ENCODE data around the gene ABCD1.
A peak's percentile ranks its signal among the peaks of the same experiment; 100 is the strongest.
"Not testable (repeated sequence)": the region's sequence is repeated elsewhere in the genome, so short reads cannot be mapped to it uniquely, and the experiment has no call there.

The ABCD1 gene

DNA sequence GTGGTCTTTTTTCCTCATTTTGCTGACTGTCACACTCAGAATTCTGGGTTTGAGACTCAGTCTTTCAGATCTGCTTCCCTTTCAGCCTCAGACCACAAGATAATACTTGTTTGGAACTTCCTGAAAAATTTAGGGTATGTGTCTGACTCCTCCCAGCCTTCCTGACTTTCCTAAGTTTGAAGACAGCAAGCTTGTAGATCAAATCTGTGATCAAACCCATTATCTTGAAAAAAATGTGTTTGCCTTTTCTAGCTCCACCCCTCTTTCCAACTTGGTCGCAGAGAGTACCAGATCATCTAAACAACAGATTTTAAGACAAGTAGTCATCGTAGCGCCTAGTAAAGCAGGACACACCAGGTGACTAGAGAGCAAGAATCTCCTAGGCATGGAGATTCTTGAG is 10.4 kb upstream of the ABCD1 start:
- no peak for DNase-seq

DNA sequence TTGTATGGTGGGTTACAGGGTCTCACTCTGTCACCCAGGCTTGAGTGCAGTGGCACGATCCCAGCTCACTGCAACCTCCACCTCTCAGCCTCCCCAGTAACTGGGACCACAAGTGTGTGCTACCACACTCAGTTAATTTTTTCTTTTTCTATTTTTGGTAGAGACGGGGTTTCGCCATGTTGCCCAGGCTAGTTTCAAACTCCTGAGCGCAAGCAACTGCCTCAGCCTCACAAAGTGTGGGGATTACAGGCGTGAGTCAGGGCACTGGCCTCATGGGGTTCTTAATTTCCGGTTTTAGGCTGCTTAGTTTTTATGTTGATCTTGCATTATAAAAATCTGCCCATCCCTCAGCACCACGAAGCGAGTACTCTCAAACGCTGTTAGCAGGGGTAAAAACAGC is 7.2 kb upstream of the ABCD1 start:
- DNase-seq = no peak

DNA sequence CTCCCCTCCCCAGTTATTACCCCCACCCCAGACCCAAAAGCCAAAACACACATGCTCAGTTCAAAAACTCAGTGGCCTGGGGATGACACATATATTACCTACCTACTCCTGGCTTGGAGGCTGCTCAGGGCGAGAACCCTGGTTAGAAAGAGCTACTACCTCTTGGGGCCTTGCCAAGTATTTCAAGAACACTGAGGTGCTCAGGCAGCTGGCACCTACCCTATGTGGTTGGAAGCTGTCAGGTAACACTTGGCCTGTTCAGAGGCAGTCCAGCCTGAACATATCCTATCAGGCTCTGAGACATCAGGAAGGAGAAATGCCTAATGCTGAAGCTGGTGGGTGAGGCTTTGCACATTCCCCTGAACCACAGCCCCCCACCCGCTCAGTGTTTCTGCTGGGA is 5.4 kb upstream of the ABCD1 start:
- no peak for DNase-seq

DNA sequence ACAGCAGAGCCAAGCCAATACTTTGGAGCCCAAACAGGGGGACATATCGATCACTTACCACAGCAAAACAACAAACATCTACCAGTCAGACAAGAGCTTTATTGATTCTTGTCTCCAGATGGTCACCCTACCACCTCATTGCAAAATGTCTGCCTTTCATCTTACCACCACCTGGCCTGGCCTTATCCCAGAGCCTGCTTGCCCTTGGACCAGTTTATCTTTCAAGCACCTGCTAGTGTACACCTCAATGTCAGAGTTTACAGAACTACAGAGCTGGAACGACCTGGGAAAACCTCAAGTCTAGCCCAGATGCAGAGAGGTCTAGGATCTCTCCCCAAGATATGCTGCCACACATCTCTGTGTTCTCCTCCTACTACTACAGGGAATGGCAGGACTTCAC is 5.0 kb upstream of the ABCD1 start:
- no peak for DNase-seq

DNA sequence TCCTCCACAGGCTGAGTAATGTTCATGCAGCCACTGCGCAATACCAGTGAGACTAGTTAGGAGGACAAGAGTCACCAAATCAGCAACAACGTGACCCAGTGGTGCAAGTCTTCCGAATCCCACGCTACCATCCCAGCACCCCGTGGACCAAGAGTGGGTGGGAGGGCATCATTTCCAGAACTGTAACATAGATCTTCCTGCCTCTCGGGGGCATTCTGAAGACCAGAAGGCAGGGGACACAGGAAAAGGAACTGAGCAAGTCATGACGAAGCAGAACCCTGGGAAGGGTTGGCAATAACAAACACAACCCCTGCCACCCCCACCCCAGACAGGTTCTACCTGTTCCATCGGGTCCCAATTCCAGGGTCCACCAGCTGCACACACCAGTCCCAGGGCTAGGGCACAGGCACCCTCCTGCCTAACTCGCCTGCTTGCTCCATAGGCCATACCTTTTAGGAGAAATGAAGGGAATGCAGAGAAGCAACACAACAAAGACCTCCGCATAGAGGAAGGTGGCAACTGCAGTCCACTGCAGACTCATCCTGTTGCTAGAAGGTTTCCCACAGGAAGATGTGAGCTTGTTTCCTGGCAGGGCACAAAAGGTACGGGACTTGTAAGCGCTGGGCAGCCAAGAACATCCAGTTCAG is 1.8 kb upstream of the ABCD1 start:
- peak; percentile 1 for DNase-seq

DNA sequence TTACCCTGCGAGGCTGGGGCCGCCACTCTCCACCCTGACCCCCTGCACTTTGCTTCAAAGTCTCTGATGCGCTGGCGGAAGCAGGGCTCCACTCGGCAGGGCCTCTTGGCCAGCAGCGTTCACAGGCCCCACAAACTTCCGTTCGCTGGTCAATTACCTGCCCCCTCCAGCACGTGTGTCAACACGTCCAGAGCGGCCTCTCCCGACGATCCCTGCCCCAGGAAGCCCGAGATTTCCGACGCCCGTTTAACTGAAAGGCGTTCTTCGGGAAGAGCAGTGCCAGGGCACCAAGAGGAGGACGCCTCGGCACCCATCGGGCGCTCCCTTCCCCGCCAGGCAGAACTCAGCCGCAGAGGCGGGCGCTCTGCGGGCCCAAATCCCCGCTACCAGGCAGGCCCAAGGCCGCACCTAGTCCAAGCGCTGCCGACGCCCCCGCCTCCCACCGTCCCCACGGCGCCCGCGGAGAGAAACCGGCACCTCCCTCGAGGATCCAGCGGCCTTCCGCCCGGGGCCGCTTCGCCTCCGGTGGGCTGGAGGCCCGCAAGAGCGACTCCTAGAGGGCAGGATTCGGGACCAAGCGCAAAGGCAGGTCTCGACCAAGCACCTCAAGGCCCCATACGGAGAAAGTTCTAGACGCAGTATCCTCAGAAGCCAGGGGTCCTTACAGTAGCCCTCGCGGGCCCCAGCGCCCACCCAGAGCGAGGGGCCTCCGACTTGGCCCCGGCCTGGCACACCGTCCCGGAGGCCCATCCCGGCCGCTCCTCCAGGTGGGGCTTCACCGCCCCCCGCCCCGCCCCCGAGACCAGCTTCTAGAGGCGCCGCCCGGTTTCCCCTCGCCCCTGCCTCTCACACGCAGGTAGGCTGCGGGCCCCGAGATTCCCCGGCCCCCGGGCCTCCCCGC is 1.1 kb upstream of the ABCD1 start:
- DNase-seq = peak in 1 of 2 donors; percentile 14

DNA sequence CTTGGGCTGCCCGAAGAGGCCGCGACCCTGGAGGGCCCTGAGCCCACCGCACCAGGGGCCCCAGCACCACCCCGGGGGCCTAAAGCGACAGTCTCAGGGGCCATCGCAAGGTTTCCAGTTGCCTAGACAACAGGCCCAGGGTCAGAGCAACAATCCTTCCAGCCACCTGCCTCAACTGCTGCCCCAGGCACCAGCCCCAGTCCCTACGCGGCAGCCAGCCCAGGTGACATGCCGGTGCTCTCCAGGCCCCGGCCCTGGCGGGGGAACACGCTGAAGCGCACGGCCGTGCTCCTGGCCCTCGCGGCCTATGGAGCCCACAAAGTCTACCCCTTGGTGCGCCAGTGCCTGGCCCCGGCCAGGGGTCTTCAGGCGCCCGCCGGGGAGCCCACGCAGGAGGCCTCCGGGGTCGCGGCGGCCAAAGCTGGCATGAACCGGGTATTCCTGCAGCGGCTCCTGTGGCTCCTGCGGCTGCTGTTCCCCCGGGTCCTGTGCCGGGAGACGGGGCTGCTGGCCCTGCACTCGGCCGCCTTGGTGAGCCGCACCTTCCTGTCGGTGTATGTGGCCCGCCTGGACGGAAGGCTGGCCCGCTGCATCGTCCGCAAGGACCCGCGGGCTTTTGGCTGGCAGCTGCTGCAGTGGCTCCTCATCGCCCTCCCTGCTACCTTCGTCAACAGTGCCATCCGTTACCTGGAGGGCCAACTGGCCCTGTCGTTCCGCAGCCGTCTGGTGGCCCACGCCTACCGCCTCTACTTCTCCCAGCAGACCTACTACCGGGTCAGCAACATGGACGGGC is 579 bp downstream of the ABCD1 start:
- no peak for DNase-seq

DNA sequence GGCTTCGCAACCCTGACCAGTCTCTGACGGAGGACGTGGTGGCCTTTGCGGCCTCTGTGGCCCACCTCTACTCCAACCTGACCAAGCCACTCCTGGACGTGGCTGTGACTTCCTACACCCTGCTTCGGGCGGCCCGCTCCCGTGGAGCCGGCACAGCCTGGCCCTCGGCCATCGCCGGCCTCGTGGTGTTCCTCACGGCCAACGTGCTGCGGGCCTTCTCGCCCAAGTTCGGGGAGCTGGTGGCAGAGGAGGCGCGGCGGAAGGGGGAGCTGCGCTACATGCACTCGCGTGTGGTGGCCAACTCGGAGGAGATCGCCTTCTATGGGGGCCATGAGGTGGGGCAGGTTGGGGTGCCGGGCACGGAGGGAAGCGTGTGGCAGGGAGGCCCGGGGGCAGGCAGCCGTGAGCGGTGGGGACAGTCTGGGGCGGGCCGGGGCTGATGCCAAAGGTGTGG is 1.2 kb downstream of the ABCD1 start:
- DNase-seq = no peak

DNA sequence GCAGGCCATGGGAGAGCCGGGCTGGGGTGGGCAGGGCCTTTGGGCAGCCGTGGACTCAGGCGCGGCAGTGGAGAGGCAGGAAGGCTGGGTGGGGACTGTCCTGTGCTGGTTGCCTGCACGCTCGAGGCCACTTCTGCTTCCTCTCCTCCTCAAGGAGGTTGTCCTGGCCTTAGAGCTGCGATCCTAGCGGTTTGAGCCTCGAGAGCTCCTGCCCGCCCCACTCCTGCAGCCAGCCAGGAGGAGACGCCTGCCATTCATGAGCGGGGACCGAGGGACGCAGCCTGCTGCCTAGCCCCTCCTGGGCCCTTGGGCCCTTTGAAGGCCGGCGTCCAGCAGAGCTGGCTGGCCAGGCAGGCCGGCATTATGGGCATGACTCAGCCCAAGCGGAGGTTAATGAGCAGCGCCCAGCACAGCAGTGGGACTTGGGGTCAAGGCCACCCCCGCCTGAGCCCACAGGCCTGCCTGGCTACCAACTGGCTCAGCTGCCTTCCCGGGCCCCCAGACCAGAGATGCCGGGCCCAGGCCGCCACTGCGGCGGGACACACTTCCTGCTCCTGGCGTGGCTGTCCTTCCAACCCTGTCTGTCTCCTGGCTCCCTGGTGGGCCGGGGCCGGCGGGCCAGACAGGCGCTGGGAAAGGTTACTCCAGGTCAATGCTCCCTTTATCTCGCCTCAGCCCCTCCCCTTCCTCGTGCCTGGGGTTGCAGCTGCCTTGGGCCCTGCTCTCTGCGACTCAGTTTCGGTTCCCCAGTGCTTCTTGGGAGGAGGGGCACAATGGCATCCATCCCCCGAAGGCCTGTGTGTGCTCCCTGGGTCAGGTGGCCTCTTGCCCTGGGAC is 1.8 kb downstream of the ABCD1 start:
- DNase-seq = peak; percentile 28 to 44

DNA sequence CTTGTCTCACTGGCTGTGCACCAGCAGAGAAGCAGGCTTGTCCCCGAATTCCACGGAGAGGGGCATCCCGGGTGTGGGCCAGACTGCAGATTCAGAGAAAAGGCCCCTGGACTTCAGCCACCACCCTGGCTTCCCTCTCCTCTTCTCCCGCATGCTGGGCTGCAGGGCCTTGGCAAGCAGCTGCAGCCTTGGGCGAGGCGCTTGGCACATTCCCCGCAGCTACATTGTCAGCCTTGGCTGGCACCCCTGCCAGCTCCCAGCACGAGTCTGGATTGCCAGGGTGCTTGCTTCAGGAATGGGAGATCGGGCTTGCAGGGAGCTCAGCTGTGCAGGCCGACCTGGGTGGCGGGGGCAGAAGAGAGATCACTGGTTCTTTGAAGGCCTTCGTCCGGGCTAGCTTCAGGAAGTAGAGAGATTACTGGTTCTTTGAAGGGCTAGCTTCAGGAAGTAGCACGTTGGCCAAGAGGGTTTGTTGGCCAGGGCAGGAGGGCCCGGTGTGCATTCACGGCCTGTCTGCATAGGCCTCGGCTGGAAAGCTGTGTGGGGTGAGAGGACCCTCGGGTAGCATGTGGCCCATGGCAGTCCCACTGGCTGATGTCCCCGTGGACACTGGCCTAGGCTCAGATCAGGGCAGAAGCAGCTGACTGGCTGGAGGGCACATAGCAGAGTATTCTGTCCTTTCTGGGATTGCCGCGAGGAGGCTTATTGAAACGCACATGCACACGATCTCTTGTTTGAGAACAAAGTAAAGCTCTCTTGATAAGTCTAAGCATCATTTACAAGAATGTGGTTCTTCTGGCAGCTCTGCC is 2.7 kb downstream of the ABCD1 start:
- DNase-seq = no peak

DNA sequence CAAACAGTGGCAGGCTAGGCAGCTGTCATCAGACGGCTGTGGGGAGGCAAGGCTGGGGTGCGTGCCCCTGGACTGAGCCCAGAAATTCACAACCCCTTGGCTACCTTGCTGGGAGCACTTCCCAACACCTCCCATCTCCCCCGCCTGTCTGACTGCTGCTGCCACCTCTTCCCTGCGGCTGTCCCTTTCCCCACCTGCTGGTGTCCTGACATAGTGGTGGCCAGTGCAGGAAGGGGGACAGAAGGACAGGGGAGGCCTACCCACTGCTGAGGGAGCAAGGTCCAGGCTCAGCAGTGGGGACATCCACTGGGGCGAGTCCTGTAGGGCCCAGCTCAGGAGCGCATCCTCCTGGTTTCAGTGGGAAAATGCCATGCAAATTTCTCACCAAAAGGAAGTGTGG is 3.4 kb downstream of the ABCD1 start:
- no peak for DNase-seq

DNA sequence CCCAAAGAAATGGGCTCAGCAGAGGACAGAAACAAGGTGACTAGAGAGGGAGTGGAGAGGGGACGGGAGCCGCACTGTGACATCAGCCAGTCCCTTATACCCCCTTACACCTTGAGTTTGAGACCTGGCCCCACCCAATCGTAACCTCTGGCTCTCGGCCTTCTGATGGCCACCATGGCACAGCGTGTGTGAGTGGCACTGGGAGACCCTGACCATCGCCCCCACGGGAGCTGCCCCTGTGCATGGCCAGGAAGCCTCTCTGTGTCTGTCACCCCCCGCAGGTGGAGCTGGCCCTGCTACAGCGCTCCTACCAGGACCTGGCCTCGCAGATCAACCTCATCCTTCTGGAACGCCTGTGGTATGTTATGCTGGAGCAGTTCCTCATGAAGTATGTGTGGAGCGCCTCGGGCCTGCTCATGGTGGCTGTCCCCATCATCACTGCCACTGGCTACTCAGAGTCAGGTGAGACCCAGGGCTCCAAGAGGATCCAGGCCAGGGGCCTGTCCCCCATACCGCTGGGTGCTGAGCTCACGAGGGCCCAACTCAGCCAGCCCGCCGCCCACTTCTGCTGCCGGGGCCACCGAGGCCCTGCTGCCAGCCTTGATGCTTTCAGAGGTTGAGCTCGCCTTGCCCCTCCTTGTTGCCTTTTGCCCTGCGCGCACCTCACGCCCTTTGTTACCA is 4.4 kb downstream of the ABCD1 start:
- DNase-seq = no peak

DNA sequence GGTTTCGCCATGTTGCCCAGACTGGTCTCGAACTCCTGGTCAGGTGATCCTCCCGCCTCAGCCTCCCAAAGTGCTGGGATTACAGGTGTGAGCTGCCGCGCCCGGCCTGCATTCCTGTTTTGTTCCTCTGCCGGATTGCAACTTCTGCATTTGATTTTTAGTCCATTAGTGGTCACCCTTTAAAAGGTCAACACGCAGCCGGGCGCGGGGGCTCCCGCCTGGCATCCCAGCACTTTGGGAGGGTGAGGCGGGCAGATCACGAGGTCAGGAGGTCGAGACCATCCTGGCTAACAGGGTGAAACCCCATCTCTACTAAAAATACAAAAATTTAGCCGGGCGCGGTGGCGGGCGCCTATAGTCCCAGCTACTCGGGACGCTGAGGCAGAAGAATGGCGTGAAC is 5.5 kb downstream of the ABCD1 start:
- DNase-seq = not testable (repeated sequence)

DNA sequence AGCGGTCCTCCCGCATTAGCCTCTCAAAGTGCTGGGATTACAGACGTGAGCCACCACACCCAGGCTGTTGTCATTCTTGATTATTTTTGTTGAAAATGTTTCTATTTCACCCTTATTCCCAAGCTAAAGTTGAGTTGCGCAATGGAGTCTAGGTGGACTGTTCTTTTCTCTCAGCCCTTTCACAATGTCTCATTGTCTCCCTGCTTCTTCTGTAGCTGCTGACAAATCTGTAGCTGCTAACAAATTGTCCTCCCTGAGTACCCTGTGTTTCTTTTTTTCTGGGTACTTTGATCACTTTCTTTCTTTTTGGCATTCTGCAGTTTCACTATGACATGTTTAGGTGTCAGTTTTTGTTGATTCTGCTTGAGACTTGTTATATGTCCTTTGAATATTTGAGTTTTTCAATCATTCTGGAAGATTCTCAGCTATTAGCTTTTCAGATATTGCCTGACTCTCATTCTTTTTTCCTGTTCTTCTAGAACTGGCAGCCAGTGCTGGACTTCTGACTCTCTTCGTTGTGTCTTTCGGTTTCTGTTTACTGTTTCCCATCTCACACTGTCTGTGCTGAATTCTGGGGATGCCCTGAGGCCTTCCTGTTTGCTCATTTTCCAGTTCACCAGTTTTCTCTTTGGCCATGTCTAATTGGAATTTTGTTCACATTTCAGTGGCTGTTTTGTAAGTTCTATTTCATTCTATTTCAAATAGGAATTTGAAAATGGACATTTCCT is 6.6 kb downstream of the ABCD1 start:
- DNase-seq = no peak

DNA sequence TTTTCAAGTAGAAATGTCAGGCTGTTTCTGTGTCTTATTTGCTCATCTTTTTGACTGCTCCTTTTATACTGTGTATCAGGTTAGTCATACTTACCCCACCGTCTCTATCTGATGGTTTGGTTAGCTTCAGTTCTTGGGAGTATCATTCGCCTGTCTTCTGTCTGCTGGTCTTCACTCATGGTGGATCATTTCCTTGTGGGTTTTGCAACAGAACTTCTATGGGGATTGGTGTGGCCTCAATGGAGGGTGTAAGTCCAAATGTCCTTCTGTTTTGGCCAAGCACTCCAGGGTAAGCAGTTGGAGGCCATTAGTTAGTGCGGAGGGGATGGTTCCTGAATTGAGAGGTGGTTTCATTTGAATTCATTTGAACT is 7.2 kb downstream of the ABCD1 start:
- no peak for DNase-seq

DNA sequence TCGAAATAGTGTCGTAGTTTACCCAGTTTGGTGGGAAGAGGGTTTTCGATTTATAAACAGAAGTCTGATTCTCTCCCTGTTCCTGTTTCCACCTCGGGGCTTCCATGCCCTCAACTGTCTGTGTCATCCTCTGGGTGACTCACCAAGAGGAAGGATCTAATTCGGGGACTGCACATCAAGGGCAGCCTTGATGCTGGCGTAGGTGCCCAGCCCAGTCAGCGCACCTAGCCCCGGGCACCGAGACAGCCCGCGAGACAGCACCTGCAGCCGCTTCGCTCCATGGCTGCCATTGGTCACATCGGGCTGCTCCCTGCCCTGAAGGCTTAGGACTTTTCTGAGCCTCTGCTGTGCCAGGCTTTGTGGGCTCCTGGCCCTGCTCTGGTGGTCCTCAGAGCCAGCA is 7.7 kb downstream of the ABCD1 start:
- DNase-seq = peak; percentile 1 to 8

DNA sequence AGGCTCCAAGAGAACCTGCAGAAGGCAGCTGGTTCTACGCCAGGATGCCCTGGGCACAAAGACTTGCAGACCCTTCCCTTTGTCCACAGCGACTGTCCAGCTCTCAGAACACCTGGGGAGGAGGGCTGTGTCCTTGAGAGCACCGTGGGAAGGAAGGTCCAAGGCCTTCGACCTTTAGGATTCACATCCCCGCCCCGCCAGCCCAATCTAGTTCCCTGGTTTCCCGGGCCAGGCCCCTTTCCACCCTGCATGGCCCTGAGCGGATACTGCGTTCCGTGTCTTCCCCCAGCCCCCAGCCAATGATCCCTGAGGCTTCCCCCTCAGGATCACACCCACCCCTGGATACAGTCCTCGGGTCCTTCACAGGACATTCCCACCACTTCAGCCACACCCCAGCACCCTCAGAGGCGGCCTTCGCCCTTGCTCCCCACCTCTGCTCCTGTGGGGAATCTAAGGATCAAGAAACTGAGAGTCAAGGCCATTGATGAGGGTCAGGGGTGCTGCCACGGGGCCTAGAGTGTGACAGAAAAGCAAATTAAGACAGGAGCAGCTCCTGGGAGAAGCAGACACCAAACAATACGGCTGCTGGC is 9.1 kb downstream of the ABCD1 start:
- DNase-seq = no peak

DNA sequence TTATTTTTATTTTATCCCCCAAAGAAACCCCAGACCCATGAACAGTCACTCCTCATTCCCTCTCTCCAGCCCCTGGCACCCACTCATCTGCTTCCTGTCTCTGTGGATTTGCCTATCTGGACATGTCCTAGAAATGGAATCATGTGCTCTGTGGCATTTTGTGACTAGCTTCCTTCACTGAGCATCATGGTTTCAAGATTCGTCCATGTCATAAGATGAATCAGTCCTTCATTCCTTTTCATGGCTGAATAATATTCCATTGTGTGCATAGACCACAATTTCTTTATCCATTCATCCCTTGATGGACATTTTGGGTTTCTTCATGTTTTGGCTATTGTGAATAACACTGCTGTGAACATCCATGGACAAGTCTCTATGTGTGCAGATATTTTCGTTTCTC is 10.2 kb downstream of the ABCD1 start:
- no peak for DNase-seq

DNA sequence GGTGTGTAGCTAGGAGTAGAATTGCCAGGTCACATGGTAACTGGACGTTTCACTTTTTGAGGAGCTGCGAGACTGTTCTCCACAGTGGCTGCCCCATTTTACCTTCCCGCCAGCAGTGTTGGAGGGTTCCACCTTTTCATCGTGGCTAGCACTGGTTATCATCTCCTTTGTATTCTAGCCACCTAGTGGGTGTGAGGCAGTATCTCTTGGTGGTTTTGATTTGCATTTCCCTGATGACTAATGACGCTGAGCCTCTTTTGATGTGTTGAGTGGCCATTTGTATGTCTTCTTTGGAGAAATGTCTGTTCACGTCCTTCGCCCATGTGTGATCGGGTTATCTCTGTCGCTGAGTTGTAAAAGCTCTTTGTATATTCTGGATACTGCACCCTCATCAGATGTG is 10.6 kb downstream of the ABCD1 start:
- DNase-seq = no peak
